Measurements from ENCODE around the gene FBXL16.
"Not testable (repeated sequence)": the region's sequence is repeated elsewhere in the genome, so short reads cannot be mapped to it uniquely, and the experiment has no call there.

The FBXL16 gene

GRCh38 chr16:709566-710499 lies 4.2 kb upstream of the FBXL16 start:
- DNase-seq = no peak

GRCh38 chr16:708959-709358 lies 3.4 kb upstream of the FBXL16 start:
- DNase-seq = no peak

- DNase-seq = no peak
These were observed 2.4 kb upstream of the FBXL16 start for GRCh38 chr16:708019-708418.

DNA sequence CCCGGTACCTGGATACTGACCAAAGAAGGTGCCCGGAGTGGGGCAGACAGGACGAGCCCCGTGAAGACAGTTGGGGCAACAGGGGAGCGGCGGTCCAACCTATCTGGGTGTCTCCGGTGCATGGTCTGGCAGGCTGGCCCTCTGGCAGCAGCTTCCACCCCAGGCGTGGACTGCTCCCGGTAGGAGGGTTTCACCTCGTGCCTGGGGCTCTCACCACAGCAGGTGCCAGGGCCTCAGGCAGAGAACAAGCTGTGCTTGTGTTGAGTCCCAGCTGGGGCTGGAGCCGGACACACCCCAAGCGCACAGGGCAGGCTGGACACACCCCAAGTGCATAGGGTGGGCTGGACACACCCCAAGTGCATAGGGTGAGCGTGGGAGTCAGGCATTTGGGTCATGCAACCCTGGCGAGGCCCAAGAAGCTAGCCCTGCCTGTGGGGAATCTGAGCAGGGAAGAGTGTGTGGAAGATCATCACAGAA lies 1.5 kb upstream of the FBXL16 start:
- no peak for DNase-seq

DNA sequence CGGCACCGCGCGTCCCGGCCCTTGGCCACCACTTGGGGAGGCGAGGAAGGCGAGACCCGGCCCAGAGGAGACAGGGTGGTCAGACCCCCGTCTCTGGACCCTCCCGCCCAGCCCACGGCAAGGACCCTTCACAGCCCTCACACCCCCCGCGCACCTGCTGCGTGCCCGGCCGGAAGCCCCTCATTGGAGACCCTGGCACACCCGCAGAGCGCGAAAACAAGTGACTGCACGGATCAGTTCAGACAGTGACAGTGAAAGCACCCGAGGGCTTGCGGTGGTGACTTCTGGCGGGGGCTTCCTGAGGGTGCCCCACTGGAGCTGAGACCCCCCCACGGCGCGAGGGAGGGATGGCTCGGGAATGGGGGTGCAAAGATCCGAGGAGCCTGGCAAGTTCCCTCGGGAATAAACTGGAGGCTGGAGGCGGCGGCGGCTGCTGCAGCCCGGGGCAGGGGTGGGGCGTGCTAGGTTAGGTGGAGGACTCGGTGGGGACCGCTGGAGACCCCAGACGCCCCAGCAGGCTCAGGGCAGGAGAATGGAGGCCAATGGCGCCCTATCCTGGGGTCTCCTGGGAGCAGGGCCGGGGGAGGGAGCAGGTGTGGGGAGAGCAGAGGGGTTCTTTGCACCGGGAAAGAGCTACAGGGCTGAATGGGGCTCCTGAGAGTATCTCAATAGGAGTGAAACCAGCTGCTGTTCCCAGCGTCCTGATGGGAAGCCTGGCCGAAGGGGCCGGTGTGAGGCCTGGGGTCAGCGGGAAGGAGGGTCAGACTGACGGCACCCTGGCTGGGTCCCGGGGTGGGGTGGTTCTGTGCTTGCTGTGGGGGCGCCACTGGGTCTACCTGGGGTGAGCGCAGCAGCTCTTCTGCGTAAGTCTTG lies 824 bp upstream of the FBXL16 start:
- DNase-seq = no peak

DNA sequence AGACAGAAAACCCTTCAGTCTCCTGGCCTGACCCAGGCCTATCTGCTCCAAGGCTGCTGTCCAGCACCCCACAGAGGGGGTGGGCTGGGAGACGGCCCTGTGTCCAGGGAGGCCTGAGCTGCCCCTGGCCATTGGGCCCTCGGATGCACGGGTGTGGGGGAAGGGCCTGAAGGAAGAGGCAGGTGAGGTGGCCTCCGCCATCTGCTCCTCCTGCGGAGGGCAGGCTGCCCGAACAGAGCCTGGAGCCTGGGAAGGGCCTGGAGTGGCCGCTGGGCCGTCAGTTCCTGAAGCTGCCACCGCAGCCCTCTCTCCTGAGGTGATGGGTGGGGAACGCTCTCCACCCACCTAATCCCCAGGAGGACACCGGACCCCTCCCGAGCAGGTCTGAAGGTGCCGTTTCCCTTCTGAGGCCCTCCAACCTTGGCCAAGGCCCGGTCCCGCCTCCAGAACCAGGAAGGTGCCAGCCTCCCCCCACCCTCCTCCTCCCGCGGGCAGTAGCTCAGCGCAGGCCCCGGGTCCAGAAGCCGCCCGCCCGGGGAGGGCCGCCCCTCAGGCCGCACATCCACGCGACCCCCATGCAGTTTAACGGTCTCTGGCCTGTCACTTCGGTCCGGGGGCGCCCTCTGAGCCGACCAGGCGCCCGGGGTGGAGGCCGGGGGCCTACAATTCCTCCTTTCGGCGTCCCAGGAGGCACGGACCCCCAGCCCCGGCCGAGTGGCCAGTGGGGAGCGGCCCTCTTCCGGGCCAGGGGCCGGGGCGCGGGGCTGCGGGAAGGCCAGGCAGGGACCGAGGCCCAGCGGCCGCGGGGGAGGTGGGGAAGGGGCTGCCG lies 835 bp downstream of the FBXL16 start:
- no peak for DNase-seq

DNA sequence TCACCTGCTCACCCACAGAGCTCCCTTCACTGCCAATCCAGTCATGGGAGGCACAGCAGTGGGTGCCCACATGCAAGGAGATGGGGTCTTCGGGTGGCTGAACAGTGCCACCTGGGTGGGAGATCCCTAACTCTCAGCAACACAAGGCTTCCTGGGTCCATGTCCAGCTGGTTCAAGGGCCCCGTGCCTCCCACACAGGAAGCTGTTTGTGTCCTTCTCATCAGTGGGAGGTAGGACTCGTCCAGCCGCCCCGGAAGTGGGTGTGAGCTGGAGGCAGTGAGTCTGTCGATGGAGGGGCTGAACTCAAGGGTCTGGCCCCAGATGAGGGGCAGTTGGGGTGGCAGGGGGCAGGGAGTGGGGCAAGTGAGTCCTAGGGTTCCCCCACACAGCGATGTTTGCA lies 1.6 kb downstream of the FBXL16 start:
- no peak for DNase-seq

DNA sequence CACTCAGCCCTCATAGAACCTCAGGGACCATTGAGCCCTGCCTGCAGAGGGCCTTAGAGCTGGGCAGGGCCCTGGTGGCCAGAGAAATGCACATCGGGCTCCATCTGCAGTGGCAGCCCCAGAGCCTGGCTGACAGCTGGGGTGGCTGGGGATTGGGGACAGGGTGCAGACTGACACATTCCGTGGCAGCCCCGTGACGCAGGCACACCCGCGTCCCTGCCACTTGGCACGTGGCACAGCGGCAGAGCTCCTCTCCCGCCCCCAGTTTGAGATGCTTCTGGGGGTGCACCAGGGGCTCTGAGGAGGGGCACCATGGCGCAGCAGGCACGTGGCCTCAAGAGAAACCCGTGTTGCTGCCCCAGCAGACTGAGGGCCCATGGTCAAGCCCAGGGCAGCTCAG lies 2.2 kb downstream of the FBXL16 start:
- no peak for DNase-seq

- DNase-seq = no peak
These were observed 3.3 kb downstream of the FBXL16 start for GRCh38 chr16:702341-702740.

- peak; percentile 60 for DNase-seq
These were observed 4.7 kb downstream of the FBXL16 start for GRCh38 chr16:700684-701584.

DNA sequence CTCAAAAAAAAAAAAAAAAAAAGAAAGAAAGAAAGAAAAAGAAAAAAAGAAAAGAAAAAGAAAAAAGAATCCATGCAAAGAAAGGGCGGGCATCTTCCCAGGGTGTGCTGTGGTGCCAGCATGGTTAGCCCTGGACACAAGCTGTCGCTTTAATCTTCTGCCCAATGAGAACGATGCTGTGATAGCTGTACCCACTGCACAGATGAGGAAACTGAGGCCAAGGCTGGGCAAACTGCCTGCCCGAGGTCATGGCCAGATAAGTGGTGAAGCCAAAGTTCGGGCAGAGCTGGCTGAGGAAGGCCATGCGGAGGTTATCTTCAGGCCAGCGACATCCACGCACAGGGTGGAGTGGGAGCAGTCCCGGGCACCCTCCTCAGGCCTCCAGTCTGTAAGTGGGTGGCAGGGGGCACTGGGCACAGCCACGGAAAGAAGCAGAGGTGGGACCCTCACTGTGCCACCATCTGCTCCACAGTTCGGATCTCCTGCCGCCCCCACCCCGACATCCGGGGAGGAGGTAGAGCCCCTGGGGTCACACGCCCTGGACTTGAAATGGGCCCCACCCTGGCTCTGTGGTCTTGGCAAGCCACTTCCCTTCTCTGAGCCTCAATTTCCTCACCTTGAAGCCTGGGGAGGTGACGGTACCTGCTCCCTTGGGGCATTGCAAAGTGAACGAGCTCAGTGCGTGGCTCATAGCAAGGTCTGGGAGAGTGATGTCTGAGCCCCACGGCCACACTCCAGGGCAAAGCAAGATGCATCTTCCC lies 6.5 kb downstream of the FBXL16 start:
- DNase-seq = no peak

GRCh38 chr16:695355-696089 lies 10.1 kb downstream of the FBXL16 start:
- DNase-seq = peak; percentile 70

- DNase-seq = no peak
These were observed 10.7 kb downstream of the FBXL16 start for GRCh38 chr16:694863-695354.

- DNase-seq = no peak
These were observed 11.3 kb downstream of the FBXL16 start for GRCh38 chr16:694187-694862.

GRCh38 chr16:693766-694165 lies 11.8 kb downstream of the FBXL16 start:
- DNase-seq = peak; percentile 64

- DNase-seq = no peak
These were observed 12.2 kb downstream of the FBXL16 start for GRCh38 chr16:693364-693763.

GRCh38 chr16:692356-693108 lies 13.1 kb downstream of the FBXL16 start:
- no peak for DNase-seq

- not testable (repeated sequence) for DNase-seq
These were observed 14.4 kb downstream of the FBXL16 start for GRCh38 chr16:691242-691641.

Data from activated CD8-positive, alpha-beta memory T cell treated with anti-CD3 and anti-CD28 coated beads, Interleukin-2, amount 50 U/mL, for 4 hours (primary cell).